Fibroblast of lung (primary cell): ENCODE results near the gene CAVIN2. TPM values are rescaled to one million over a fixed set of nuclear protein-coding genes. Genes with fewer than 3 reads are reported as not detected.

Experiments used
- DNase-seq, 2 donors: peaks; one replicate each; pipeline versions ENCODE4 v3.0.0 to v3.0.0-alpha.2; 2010; ENCODE audit warnings: low read depth in 2 of 2
- H2AFZ ChIP-seq: 2 replicates; pipeline ENCODE4 v1.5.1; 2012; ENCODE audit warnings: low read length, control low read depth, inconsistent platforms
- H3K27ac ChIP-seq: 2 replicates; pipeline ENCODE4 v1.5.1; 2011; ENCODE audit warnings: low read length, control low read depth; ENCODE audit not compliant: insufficient read depth
- H3K27me3 ChIP-seq: 2 replicates; pipeline ENCODE4 v1.5.1; 2011; ENCODE audit warnings: mild to moderate bottlenecking, low read length; ENCODE audit not compliant: control insufficient read depth, insufficient read depth
- H3K36me3 ChIP-seq: 2 replicates; pipeline ENCODE4 v1.5.1; 2011; ENCODE audit warnings: low read length; ENCODE audit not compliant: control insufficient read depth, insufficient read depth
- H3K4me1 ChIP-seq: 2 replicates; pipeline ENCODE4 v1.5.1; 2011; ENCODE audit warnings: low read length; ENCODE audit not compliant: control insufficient read depth, insufficient read depth; ENCODE audit errors: extremely low read depth
- H3K4me2 ChIP-seq: 2 replicates; pipeline ENCODE4 v1.5.1; 2011; ENCODE audit warnings: low read length, control low read depth; ENCODE audit not compliant: insufficient read depth; ENCODE audit errors: extremely low read depth
- H3K4me3 ChIP-seq, 4 experiments: fragments of 200-600 bp in 1 of 4; sonication (generic) in 1 of 4; replicated peaks in 1 of 4; 2 replicates each; pipeline ENCODE4 v1.5.1; 2011 to 2016; ENCODE audit warnings: low read length in 4 of 4, low read depth in 3 of 4, mild to moderate bottlenecking in 3 of 4, control low read depth in 2 of 4, inconsistent platforms in 1 of 4, mixed read lengths in 1 of 4; ENCODE audit not compliant: insufficient read depth in 1 of 4; ENCODE audit errors: control extremely low read depth in 1 of 4
- H3K79me2 ChIP-seq: 2 replicates; pipeline ENCODE4 v1.5.1; 2012; ENCODE audit warnings: mild to moderate bottlenecking, low read length, inconsistent platforms; ENCODE audit not compliant: control insufficient read depth, insufficient read depth
- H3K9ac ChIP-seq: 2 replicates; pipeline ENCODE4 v1.5.1; 2011; ENCODE audit warnings: mild to moderate bottlenecking, low read length, control low read depth; ENCODE audit not compliant: insufficient read depth
- H3K9me3 ChIP-seq: 2 replicates; pipeline ENCODE4 v1.5.1; 2012; ENCODE audit warnings: low read depth, low read length; ENCODE audit not compliant: control insufficient read depth, insufficient read depth
- H4K20me1 ChIP-seq: 2 replicates; pipeline ENCODE4 v1.5.1; 2011; ENCODE audit warnings: low read length; ENCODE audit not compliant: control insufficient read depth, insufficient read depth; ENCODE audit errors: extremely low read depth
- CTCF ChIP-seq, 2 donors: IDR thresholded peaks in 1 of 2; conservative IDR thresholded peaks in 1 of 2; 1 replicate in 1 of 2; 2 replicates in 1 of 2; pipeline ENCODE4 v1.5.1; 2011 to 2012; ENCODE audit warnings: low read length in 2 of 2, control low read depth in 1 of 2, inconsistent platforms in 1 of 2, low read depth in 1 of 2, mild to moderate bottlenecking in 1 of 2
- EZH2 ChIP-seq: IDR thresholded peaks from 2 replicates; pipeline ENCODE4 v1.5.1; 2012; ENCODE audit warnings: low read length, control low read depth, mild to moderate bottlenecking; ENCODE audit errors: missing control alignments
- polyA plus RNA-seq, 2 donors: library from polyadenylated mRNA; depleted of rRNA in 1 of 2; stranded (reverse) in 1 of 2; unstranded in 1 of 2; fragments of >200 nt; gene quantifications; 2 replicates each; pipeline ENCODE4 v1.2.1, GENCODE V29; 2011 to 2012; ENCODE audit warnings: missing spikeins in 1 of 2
- total RNA-seq: library from RNA; depleted of rRNA; stranded (reverse); fragments of >200 nt; gene quantifications from 2 replicates; pipeline ENCODE4 v1.2.1, GENCODE V29; 2014

The CAVIN2 gene
- total and polyA plus RNA-seq, 2 donors (not counting 1 experiment from before 2014, with no cell fraction given): 25.1 to 28.1 TPM

- TF ChIP-seq EZH2 (no peak), CTCF (conservative IDR thresholded peaks at IDR 0.05 in 1 of 2, IDR thresholded peaks at IDR 0.05 in 1 of 2; ENCODE audit: low read depth in 1 of 2, low read length in 2 of 2) (no peak)
- Histone ChIP-seq H3K79me2 (peaks cover 36% of the 10 kb centered on the region), H3K9me3 (no peaks in the 10 kb centered on the region), H3K27me3 (no peaks in the 10 kb centered on the region), H3K27ac (peak overlapping the region; percentile 74), H3K36me3 (no peaks in the 10 kb centered on the region), H3K4me1 (peaks cover 2% of the 10 kb centered on the region), H3K9ac (no peak overlapping the region), H3K4me2 (peak overlapping the region; percentile 95), H3K4me3 (peak overlapping the region; percentile 63 to 85 (median 74)), H2AFZ (no peak overlapping the region), H4K20me1 (no peaks in the 10 kb centered on the region)
- DNase-seq: peak in 1 of 2 donors; percentile 31
Observed at GRCh38 chr2:191844706-191845105, 2.2 kb downstream of the CAVIN2 start.

DNA sequence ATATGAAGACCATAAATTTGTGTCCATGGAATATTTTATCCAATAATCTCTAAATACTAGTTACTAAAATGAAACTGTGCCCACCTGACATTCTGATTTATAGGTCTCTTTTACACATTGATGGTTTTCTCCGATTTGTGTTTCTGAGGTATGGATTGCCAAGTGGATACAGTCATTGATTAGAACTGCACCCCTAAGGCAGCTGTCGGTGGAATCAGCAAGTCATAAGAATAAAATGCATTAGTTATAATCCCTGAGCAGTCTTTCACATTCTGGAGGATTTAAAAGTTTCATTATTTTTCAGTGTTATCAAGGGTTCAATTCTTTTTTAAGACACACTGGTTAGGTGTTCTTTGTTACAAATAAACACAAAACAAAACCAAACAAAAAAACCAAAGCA is 6.0 kb downstream of the CAVIN2 start:
- Histone ChIP-seq H3K4me1 (no peaks in the 10 kb centered on the region), H3K9ac (no peak overlapping the region), H3K4me2 (no peak overlapping the region), H2AFZ (no peak overlapping the region), H3K79me2 (peaks cover 27% of the 10 kb centered on the region), H3K27ac (no peak overlapping the region), H3K27me3 (no peaks in the 10 kb centered on the region), H3K36me3 (peaks cover 1% of the 10 kb centered on the region), H4K20me1 (no peaks in the 10 kb centered on the region), H3K9me3 (no peaks in the 10 kb centered on the region), H3K4me3 (no peak overlapping the region)
- DNase-seq: no peak
- TF ChIP-seq CTCF (conservative IDR thresholded peaks at IDR 0.05 in 1 of 2, IDR thresholded peaks at IDR 0.05 in 1 of 2; ENCODE audit: low read depth in 1 of 2, low read length in 2 of 2) (no peak), EZH2 (no peak)

- no peak overlapping the region for H2AFZ ChIP-seq
- H3K9me3 ChIP-seq: no peaks in the 10 kb centered on the region
- peaks cover 5% of the 10 kb centered on the region for H3K36me3 ChIP-seq
- TF ChIP-seq CTCF (conservative IDR thresholded peaks at IDR 0.05 in 1 of 2, IDR thresholded peaks at IDR 0.05 in 1 of 2; ENCODE audit: low read depth in 1 of 2, low read length in 2 of 2) (peak in 1 of 2 donors; percentile 3), EZH2 (no peak)
- H3K27me3 ChIP-seq: no peaks in the 10 kb centered on the region
- peaks cover 20% of the 10 kb centered on the region for H3K79me2 ChIP-seq
- H3K9ac ChIP-seq: no peak overlapping the region
- H4K20me1 ChIP-seq: no peaks in the 10 kb centered on the region
- H3K4me3 ChIP-seq: no peak overlapping the region
- H3K4me1 ChIP-seq: no peaks in the 10 kb centered on the region
- no peak overlapping the region for H3K4me2 ChIP-seq
- H3K27ac ChIP-seq: no peak overlapping the region
- no peak for DNase-seq
Observed at GRCh38 chr2:191839918-191840804, 6.7 kb downstream of the CAVIN2 start.
